NB4 (cell line): ENCODE results near the gene TTLL12.

Source experiments
- DNase-seq: peaks from one replicate; pipeline ENCODE4 v3.0.0; 2010; ENCODE audit warnings: low read depth
- H3K4me3 ChIP-seq: one replicate; pipeline ENCODE4 v1.5.1; 2011; ENCODE audit warnings: mild to moderate bottlenecking, low read depth, low read length, moderate library complexity
- MYC ChIP-seq: IDR thresholded peaks from 2 replicates; pipeline ENCODE4 v1.6.1; 2011; ENCODE audit warnings: low read depth, low read length
- POLR2A ChIP-seq: IDR thresholded peaks from 2 replicates; pipeline ENCODE4 v1.6.1; 2011; ENCODE audit warnings: mild to moderate bottlenecking; ENCODE audit not compliant: insufficient read length; ENCODE audit errors: extremely low read depth
- TF ChIP-seq, protein P1 (sequence below): IDR thresholded peaks from one replicate; pipeline ENCODE4 v1.5.1; 2012; ENCODE audit warnings: low read depth, low read length
- TF ChIP-seq, protein P2 (sequence below): IDR thresholded peaks from 2 replicates; pipeline ENCODE4 v1.6.1; 2011; ENCODE audit warnings: low read depth, low read length

The TTLL12 gene

DNA sequence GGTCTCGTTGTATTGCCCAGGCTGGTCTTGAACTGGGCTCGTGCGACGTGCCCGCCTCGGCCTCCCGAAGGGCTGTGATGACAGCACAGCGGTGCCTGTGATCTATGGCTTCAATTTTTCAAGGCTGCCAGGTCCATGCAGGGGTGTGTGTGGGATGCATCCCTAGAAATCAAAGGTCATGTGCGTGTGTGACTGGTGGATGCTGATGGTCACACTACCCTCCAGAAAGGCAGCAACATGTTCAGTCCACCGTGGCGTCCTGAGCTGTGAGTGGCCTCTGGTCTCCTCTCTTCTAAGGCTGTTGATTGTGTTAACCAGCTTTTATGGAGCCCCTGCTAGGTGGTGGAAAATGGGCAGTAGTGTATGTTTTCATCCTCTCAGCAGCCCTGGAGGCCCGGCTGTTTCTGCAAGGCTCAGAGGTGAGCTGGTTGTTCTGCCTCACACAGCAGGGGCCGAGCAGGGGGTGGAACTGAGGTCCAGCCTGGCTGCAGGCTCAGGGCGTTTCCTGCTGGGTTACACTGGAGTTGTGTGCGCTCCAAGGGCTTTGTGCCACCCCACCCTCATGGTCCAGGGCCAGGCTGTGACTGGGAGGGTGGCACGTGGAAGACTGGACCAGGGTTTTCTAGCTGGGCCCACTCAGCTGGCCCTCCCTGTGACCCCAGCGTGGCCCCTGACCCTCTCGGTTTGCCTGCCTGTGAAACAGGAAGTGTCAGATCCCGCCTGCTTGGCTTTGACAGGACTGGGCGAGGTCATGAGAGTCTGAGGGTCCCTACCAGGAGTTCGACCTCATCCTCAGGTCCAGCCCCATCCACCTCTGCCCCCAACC, 68.7 kb downstream of the TTLL12 start:
- DNase-seq, result peak; percentile 43
- H3K4me3 ChIP-seq, result no peak overlapping the region
- TF ChIP-seq, protein P1, sequence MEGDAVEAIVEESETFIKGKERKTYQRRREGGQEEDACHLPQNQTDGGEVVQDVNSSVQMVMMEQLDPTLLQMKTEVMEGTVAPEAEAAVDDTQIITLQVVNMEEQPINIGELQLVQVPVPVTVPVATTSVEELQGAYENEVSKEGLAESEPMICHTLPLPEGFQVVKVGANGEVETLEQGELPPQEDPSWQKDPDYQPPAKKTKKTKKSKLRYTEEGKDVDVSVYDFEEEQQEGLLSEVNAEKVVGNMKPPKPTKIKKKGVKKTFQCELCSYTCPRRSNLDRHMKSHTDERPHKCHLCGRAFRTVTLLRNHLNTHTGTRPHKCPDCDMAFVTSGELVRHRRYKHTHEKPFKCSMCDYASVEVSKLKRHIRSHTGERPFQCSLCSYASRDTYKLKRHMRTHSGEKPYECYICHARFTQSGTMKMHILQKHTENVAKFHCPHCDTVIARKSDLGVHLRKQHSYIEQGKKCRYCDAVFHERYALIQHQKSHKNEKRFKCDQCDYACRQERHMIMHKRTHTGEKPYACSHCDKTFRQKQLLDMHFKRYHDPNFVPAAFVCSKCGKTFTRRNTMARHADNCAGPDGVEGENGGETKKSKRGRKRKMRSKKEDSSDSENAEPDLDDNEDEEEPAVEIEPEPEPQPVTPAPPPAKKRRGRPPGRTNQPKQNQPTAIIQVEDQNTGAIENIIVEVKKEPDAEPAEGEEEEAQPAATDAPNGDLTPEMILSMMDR, result no peak
- TF ChIP-seq POLR2A (no peak), MYC (no peak)
- TF ChIP-seq, protein P2, sequence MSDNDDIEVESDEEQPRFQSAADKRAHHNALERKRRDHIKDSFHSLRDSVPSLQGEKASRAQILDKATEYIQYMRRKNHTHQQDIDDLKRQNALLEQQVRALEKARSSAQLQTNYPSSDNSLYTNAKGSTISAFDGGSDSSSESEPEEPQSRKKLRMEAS, result no peak

GRCh38 chr22:43116932-43117331, 70.0 kb downstream of the TTLL12 start:
- TF ChIP-seq, protein P2, result no peak
- TF ChIP-seq, protein P1, result no peak
- TF ChIP-seq MYC, result no peak
- TF ChIP-seq POLR2A, result no peak
- no peak for DNase-seq
- no peak overlapping the region for H3K4me3 ChIP-seq
